SU-DHL-6 (cell line): ENCODE data around the gene COL12A1.

Source experiments
- EZH2phosphoT487 ChIP-seq: fragments of 200-600 bp; sonication (generic), shearing (Covaris generic); conservative IDR thresholded peaks from 2 replicates; pipeline ENCODE4 v1.6.1; 2018; ENCODE audit warnings: mild to moderate bottlenecking, antibody characterized with exemption, low read length, moderate library complexity, mixed read lengths
- TF ChIP-seq, protein P1 (sequence below): fragments of 200-600 bp; sonication (generic); IDR thresholded peaks from one replicate; pipeline ENCODE4 v1.5.1; 2017; ENCODE audit warnings: antibody characterized with exemption, mild to moderate bottlenecking, low read length, moderate library complexity; ENCODE audit not compliant: insufficient read depth, poor library complexity, severe bottlenecking

DNA sequence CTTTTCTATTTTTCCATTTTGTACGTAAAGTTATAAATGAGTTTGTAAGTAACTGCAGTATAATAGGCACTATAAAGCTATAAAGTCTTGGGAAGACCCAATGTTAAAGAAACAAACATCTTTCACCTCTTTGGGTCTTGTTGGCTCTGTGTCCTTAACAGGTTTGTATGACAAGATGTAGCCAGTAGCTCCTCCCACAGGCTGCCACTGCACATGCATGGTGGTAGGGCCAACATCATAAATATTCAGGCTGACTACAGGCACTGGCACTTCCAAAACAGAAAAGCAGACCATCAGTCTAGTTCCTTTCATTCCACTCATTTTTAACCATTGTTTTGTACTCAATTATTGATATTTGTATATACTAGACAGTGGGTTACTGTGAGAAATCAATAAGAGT lies 59.9 kb downstream of the COL12A1 start:
- TF ChIP-seq, protein P1, sequence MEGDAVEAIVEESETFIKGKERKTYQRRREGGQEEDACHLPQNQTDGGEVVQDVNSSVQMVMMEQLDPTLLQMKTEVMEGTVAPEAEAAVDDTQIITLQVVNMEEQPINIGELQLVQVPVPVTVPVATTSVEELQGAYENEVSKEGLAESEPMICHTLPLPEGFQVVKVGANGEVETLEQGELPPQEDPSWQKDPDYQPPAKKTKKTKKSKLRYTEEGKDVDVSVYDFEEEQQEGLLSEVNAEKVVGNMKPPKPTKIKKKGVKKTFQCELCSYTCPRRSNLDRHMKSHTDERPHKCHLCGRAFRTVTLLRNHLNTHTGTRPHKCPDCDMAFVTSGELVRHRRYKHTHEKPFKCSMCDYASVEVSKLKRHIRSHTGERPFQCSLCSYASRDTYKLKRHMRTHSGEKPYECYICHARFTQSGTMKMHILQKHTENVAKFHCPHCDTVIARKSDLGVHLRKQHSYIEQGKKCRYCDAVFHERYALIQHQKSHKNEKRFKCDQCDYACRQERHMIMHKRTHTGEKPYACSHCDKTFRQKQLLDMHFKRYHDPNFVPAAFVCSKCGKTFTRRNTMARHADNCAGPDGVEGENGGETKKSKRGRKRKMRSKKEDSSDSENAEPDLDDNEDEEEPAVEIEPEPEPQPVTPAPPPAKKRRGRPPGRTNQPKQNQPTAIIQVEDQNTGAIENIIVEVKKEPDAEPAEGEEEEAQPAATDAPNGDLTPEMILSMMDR, result no peak
- no peak for TF ChIP-seq EZH2phosphoT487
